Activated CD8-positive, alpha-beta T cell treated with anti-CD3 and anti-CD28 coated beads, Interleukin-2, amount 10 ng/mL, durations not matched to agents 7 days and 5 days (primary cell): Measurements from ENCODE around the gene TOP1. TPM values are rescaled to one million over a fixed set of nuclear protein-coding genes. Genes with fewer than 3 reads are reported as not detected.
A peak's percentile ranks its signal among the peaks of the same experiment; 100 is the strongest.

Source experiments
- ATAC-seq: fragments of 150-1000 bp; cut with Tn5 transposase; one replicate; pipeline ENCODE4 v1.10.0; 2021; ENCODE audit warnings: moderate library complexity
- CTCF ChIA-PET: fragments of 350-600 bp; sonication (Branson Sonifier 250); formaldehyde crosslinking; loops from one replicate; lab custom pipeline; 2021; ENCODE audit warnings: antibody characterized with exemption; lab: Charles Lee
- POLR2A ChIA-PET: fragments of 350-600 bp; sonication (Branson Sonifier 250); formaldehyde crosslinking; loops from one replicate; lab custom pipeline; 2021; ENCODE audit warnings: antibody characterized with exemption; lab: Charles Lee
- DNase-seq: peaks from one replicate; pipeline ENCODE4 v3.0.0-alpha.2; 2020
- H3K27ac Mint-ChIP-seq: one replicate; pipeline ENCODE4 v1.8.0; 2021; ENCODE audit warnings: mild to moderate bottlenecking, mixed read lengths
- H3K27me3 Mint-ChIP-seq: one replicate; pipeline ENCODE4 v1.8.0; 2021; ENCODE audit warnings: low read depth, mixed read lengths
- H3K36me3 Mint-ChIP-seq: one replicate; pipeline ENCODE4 v1.8.0; 2021; ENCODE audit warnings: low read depth, mixed read lengths
- H3K4me1 Mint-ChIP-seq: one replicate; pipeline ENCODE4 v1.8.0; 2021; ENCODE audit warnings: low read depth, mixed read lengths
- H3K4me3 Mint-ChIP-seq: one replicate; pipeline ENCODE4 v1.8.0; 2021; ENCODE audit warnings: mild to moderate bottlenecking, mixed read lengths
- H3K9me3 Mint-ChIP-seq: one replicate; pipeline ENCODE4 v1.8.0; 2022; ENCODE audit warnings: mixed read lengths; ENCODE audit not compliant: insufficient read depth
- total RNA-seq, 2 experiments: library from RNA; stranded (reverse); gene quantifications; one replicate each; pipeline ENCODE4 v1.2.3, GENCODE V29; 2021

TOP1 gene
- total RNA-seq, 2 experiments from 2014 or later = 89.1 to 91.5 TPM

DNA sequence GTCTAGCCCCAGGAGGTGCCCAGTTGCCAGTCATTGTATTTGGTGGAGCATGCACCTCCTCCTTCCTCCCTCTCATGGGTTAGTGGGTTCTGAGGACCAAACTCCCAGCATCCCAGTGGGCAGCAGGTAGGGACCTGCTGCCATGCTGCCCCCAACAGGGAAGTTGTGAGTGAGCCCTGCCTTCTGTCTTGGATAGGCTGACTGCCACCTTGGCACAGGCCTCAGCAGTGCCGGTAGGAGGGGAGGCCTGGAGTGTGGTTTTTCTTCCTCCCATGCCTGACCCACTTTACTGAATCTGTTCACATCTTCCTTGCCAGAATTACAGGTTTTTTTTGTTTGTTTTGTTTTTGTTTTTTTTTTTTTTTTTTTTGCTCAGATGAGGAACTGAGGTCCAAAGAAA is 133.3 kb downstream of the TOP1 start:
- DNase-seq (no peak), ATAC-seq (no peak)
- Mint-ChIP-seq H3K4me3 (no peak overlapping the region), H3K9me3 (no peaks in the 10 kb centered on the region), H3K4me1 (peaks cover 92% of the 10 kb centered on the region), H3K27ac (peak overlapping the region; percentile 71), H3K27me3 (no peaks in the 10 kb centered on the region), H3K36me3 (peaks cover 92% of the 10 kb centered on the region)
- ChIA-PET CTCF (interaction anchor here (3.2 to 13.3 kb wide), 2 partner anchors 22 to 27 kb away, joined by 17 to 347 read pairs; partner anchors contain the start of gene PLCG1), POLR2A (interaction anchor here (1.1 to 12.6 kb wide), 2 partner anchors 21 to 24 kb away, joined by 3 to 343 read pairs; partner anchors contain the start of gene PLCG1)

DNA sequence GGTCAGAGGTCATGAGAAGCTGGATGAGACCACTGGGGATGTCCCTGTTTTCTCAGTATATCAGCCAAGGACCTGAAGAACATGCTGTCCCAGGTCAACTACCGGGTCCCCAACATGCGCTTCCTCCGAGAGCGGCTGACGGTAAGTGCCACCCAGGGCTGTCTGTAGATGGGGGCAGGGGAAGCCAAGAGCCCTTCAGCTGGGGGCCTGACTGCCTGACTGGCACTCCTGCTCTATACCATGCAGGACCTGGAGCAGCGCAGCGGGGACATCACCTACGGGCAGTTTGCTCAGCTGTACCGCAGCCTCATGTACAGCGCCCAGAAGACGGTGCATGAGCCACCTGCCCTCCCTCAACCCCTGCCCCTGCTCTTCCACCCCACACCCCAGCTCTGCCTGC is 133.8 kb downstream of the TOP1 start:
- ChIA-PET CTCF (interaction anchor here (1.2 to 3.2 kb wide), 3 partner anchors 11 to 175 kb away, joined by 3 to 19 read pairs (median 17); no protein-coding TSS in a partner anchor), POLR2A (interaction anchor here (0.5 to 1.1 kb wide), 2 partner anchors 24 to 62 kb away, joined by 3 read pairs; no protein-coding TSS in a partner anchor)
- H3K4me1 Mint-ChIP-seq = peaks cover 92% of the 10 kb centered on the region
- H3K36me3 Mint-ChIP-seq = peaks cover 96% of the 10 kb centered on the region
- DNase-seq = no peak
- no peaks in the 10 kb centered on the region for H3K27me3 Mint-ChIP-seq
- no peak for ATAC-seq
- H3K9me3 Mint-ChIP-seq = no peaks in the 10 kb centered on the region
- no peak overlapping the region for H3K27ac Mint-ChIP-seq
- no peak overlapping the region for H3K4me3 Mint-ChIP-seq

DNA sequence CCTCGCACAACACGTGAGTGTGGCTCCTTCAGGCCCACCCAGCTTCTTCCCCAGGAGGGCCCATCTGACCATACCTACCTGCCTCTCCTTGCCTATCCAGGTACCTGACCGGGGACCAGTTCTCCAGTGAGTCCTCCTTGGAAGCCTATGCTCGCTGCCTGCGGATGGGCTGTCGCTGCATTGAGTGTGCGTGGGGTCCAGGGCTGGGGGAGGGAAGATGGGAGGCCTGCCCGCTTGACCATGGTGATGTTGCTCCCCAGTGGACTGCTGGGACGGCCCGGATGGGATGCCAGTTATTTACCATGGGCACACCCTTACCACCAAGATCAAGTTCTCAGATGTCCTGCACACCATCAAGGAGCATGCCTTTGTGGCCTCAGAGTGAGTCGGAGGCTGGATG is 135.2 kb downstream of the TOP1 start:
- DNase-seq (no peak), ATAC-seq (no peak)
- peaks cover 90% of the 10 kb centered on the region for H3K4me1 Mint-ChIP-seq
- no peaks in the 10 kb centered on the region for H3K27me3 Mint-ChIP-seq
- peak overlapping the region; percentile 5 for H3K27ac Mint-ChIP-seq
- ChIA-PET POLR2A (interaction anchor here (0.8 kb wide), 1 partner anchor 20 kb away, joined by 4 read pairs; no protein-coding TSS in a partner anchor), CTCF (interaction anchor here (0.7 to 3.2 kb wide), 3 partner anchors 9 to 69 kb away, joined by 3 to 19 read pairs (median 17); no protein-coding TSS in a partner anchor)
- peaks cover 92% of the 10 kb centered on the region for H3K36me3 Mint-ChIP-seq
- no peaks in the 10 kb centered on the region for H3K9me3 Mint-ChIP-seq
- no peak overlapping the region for H3K4me3 Mint-ChIP-seq

DNA sequence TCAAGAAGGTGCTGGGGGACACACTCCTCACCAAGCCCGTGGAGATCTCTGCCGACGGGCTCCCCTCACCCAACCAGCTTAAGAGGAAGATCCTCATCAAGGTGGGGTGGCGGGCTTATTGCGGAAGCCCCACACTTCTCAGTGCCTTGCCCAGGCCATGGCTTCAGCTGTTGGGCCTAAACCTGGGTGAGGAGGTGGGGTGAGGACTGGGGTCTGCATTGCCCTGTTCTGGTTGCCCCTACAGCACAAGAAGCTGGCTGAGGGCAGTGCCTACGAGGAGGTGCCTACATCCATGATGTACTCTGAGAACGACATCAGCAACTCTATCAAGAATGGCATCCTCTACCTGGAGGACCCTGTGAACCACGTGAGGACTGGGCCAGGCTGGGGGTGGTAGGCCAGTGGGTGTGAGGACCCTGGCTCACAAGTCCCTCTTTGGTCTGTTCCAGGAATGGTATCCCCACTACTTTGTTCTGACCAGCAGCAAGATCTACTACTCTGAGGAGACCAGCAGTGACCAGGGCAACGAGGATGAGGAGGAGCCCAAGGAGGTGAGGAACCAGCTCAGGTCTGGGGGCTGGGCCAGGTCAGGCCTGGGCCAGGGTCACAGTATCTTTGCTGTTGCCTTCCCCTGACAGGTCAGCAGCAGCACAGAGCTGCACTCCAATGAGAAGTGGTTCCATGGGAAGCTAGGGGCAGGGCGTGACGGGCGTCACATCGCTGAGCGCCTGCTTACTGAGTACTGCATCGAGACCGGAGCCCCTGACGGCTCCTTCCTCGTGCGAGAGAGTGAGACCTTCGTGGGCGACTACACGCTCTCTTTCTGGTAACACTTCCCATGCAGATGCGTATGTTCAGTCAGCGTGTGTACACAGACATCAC is 136.6 kb downstream of the TOP1 start:
- ChIA-PET CTCF (interaction anchor here (1.0 to 3.2 kb wide), 3 partner anchors 8 to 30 kb away, joined by 3 to 19 read pairs (median 17); no protein-coding TSS in a partner anchor), POLR2A (no interaction called here)
- DNase-seq (no peak), ATAC-seq (no peak)
- H3K36me3 Mint-ChIP-seq = peaks cover 92% of the 10 kb centered on the region
- H3K27me3 Mint-ChIP-seq = no peaks in the 10 kb centered on the region
- no peaks in the 10 kb centered on the region for H3K9me3 Mint-ChIP-seq
- H3K4me1 Mint-ChIP-seq = peaks cover 76% of the 10 kb centered on the region
- H3K27ac Mint-ChIP-seq = peak overlapping the region; percentile 47
- no peak overlapping the region for H3K4me3 Mint-ChIP-seq

DNA sequence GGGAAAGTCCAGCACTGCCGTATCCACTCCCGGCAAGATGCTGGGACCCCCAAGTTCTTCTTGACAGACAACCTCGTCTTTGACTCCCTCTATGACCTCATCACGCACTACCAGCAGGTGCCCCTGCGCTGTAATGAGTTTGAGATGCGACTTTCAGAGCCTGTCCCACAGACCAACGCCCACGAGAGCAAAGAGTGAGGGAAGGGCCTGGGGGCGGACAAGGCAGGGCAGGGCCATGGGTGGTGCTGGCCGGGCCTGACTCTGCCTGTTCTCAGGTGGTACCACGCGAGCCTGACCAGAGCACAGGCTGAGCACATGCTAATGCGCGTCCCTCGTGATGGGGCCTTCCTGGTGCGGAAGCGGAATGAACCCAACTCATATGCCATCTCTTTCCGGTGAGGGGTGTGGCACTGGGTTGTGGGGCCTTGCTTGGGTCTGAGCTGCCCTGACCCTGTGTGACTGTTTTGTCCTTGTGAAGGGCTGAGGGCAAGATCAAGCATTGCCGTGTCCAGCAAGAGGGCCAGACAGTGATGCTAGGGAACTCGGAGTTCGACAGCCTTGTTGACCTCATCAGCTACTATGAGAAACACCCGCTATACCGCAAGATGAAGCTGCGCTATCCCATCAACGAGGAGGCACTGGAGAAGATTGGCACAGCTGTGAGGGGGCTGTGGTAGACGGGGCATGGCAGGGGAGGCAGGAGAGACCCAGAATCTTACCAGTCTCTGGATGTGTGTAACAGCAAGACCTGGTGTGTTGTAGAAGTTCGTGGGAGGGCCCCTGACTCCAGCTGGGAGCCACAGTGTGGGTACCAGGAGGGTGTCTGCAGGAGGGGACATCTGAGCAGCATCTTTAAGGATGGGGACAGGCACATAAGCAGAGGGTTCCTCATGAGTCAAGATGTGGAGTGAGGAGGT is 137.8 kb downstream of the TOP1 start:
- ChIA-PET CTCF (interaction anchor here (1.1 to 7.6 kb wide), 3 partner anchors 9 to 173 kb away, joined by 3 to 92 read pairs (median 78); partner anchors contain the start of gene PLCG1), POLR2A (interaction anchor here (0.6 to 1.5 kb wide), 3 partner anchors 8 to 151 kb away, joined by 3 to 7 read pairs (median 3); no protein-coding TSS in a partner anchor)
- H3K27me3 Mint-ChIP-seq = no peaks in the 10 kb centered on the region
- ATAC-seq (no peak), DNase-seq (no peak)
- H3K27ac Mint-ChIP-seq = peak overlapping the region; percentile 48
- H3K4me3 Mint-ChIP-seq = no peak overlapping the region
- H3K9me3 Mint-ChIP-seq = no peaks in the 10 kb centered on the region
- H3K4me1 Mint-ChIP-seq = peaks cover 70% of the 10 kb centered on the region
- peaks cover 91% of the 10 kb centered on the region for H3K36me3 Mint-ChIP-seq

DNA sequence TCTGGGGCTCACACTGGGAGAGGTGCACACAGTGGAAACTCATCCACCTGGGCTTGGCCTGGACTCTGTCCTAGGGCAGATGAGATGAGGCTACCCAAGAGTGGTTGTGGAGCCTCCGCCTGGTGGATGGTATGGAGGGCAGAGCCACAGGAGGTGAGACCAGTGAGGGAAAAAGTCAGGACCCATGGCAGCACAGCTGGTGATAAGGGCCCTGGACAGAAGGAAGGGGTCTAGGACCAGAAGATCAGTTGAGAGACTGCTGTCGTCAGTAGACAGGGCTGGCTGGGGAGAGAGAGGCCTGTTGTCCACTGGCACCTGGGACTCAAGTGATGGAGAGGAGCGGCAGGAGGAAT is 138.5 kb downstream of the TOP1 start:
- no peak for ATAC-seq
- Mint-ChIP-seq H3K9me3 (no peaks in the 10 kb centered on the region), H3K27ac (peak overlapping the region; percentile 48), H3K36me3 (peaks cover 92% of the 10 kb centered on the region), H3K4me3 (no peak overlapping the region), H3K4me1 (peaks cover 70% of the 10 kb centered on the region), H3K27me3 (no peaks in the 10 kb centered on the region)
- CTCF ChIA-PET = interaction anchor here (1.1 to 7.6 kb wide), 3 partner anchors 9 to 172 kb away, joined by 3 to 92 read pairs (median 78); partner anchors contain the start of gene PLCG1
- POLR2A ChIA-PET = interaction anchor here (1.1 to 1.5 kb wide), 2 partner anchors 8 to 9 kb away, joined by 3 to 7 read pairs; no protein-coding TSS in a partner anchor
- DNase-seq = no peak

DNA sequence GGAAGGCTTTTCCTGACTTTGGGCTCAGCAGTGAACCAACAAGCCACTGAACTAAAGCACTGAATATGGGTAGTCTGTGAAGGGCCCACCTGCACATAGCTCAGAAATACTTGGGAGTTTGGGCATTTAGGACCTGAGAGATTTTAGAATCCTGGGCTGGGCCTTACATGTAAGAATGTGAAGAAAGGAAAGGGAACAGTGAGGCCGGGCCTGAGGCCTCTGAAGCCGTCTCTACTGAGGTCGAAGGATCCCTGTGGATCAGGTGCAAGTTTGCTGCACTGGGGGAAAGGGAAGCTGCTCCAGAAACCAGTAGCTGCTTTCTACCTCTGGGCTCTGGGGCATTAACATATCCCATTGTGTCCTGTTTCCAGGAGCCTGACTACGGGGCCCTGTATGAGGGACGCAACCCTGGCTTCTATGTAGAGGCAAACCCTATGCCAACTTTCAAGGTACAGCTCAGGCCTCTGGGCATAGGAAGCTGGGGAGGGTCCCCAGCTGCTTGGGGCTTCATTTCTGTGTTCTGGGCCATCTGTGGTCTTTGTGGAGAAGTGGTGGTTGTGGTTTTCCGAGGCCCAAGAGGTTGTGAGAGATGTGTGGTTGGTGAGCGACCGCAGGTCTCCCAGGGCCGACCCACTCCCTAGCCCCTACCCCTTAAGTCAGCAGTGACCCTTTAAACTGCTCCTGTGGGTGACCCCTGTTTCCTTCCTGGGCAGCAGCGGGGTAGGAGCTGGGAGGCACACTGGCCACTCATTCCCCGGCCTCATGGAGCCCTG is 139.0 kb downstream of the TOP1 start:
- H3K9me3 Mint-ChIP-seq = no peaks in the 10 kb centered on the region
- ChIA-PET CTCF (interaction anchor here (0.8 to 7.6 kb wide), 4 partner anchors 10 to 172 kb away, joined by 3 to 92 read pairs (median 41); partner anchors contain the start of genes LPIN3 and PLCG1), POLR2A (interaction anchor here (1.5 kb wide), 1 partner anchor 10 kb away, joined by 7 read pairs; no protein-coding TSS in a partner anchor)
- H3K27me3 Mint-ChIP-seq = no peaks in the 10 kb centered on the region
- peak overlapping the region; percentile 62 for H3K27ac Mint-ChIP-seq
- H3K4me1 Mint-ChIP-seq = peaks cover 68% of the 10 kb centered on the region
- no peak overlapping the region for H3K4me3 Mint-ChIP-seq
- ATAC-seq (no peak), DNase-seq (no peak)
- peaks cover 89% of the 10 kb centered on the region for H3K36me3 Mint-ChIP-seq

DNA sequence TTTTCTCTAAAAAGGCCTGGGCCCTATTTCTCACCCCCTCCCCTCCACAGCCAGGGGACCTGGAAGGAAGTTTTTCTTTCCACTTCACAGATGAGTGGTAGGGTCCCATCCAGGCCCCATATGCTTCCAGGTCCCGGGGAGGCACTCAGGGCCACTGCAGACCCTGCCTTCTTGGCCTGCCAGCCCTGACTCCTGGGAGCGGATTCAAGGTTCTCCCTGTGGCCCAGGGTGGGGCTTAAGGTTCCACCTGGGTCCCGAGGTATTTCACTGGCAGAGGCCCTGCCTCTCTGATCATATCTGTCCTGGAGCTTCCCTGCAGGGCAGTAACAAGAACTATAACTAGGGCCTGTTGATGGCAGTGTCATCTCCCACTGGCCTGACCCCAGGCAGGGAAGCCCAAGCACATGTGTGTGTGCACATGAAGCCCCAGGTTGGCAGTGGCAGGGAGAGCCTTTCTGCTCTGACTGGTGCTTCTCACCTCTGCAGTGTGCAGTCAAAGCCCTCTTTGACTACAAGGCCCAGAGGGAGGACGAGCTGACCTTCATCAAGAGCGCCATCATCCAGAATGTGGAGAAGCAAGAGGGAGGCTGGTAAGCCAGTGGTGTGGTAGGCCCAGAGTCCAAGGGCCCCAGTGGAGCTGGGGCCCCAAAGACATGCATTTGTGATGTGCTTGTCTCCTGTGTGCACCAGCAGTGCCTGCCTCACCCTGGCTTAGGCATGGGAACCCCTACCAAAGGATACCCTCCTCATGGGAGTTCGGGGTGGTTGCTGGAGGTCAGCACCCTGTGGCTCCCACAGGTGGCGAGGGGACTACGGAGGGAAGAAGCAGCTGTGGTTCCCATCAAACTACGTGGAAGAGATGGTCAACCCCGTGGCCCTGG is 139.9 kb downstream of the TOP1 start:
- POLR2A ChIA-PET = interaction anchor here (0.6 to 1.5 kb wide), 3 partner anchors 11 to 177 kb away, joined by 3 to 7 read pairs (median 3); no protein-coding TSS in a partner anchor

DNA sequence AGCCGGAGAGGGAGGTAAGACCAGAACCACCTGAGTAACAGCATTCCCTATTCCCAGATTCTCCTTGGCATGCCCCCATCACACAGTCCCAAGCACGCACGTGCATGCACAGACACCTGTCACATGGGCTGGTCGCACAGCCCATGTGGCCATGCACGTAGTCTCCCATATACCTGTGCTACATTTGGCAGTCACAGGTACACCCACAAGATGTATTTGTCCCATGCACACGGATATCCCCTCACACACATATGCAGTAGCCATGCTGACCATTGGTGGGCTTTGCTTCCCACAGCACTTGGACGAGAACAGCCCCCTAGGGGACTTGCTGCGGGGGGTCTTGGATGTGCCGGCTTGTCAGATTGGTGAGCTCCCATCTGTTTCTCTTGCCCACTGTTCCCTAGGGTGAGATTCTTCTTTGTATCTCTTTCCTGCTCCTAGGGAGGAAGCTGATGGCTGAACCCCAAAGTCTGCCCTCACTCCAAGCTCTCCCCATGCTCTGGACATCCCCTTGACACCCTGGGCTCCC is 140.6 kb downstream of the TOP1 start:
- ATAC-seq (no peak), DNase-seq (no peak)
- Mint-ChIP-seq H3K4me3 (no peak overlapping the region), H3K27ac (peak overlapping the region; percentile 64), H3K4me1 (peaks cover 69% of the 10 kb centered on the region), H3K36me3 (peaks cover 90% of the 10 kb centered on the region), H3K27me3 (no peaks in the 10 kb centered on the region), H3K9me3 (no peaks in the 10 kb centered on the region)
- CTCF ChIA-PET = interaction anchor here (1.0 to 7.6 kb wide), 3 partner anchors 12 to 178 kb away, joined by 3 to 92 read pairs (median 78); partner anchors contain the start of gene PLCG1
- POLR2A ChIA-PET = interaction anchor here (1.0 to 2.1 kb wide), 2 partner anchors 12 to 27 kb away, joined by 3 to 11 read pairs; no protein-coding TSS in a partner anchor

More for the DNA sequence above, 139.9 kb downstream of the TOP1 start:
- DNase-seq (no peak), ATAC-seq (no peak)
- Mint-ChIP-seq H3K4me3 (no peak overlapping the region), H3K27ac (peak overlapping the region; percentile 32), H3K9me3 (no peaks in the 10 kb centered on the region), H3K4me1 (peaks cover 72% of the 10 kb centered on the region), H3K36me3 (peaks cover 90% of the 10 kb centered on the region), H3K27me3 (no peaks in the 10 kb centered on the region)
- CTCF ChIA-PET = interaction anchor here (0.8 to 7.6 kb wide), 3 partner anchors 11 to 172 kb away, joined by 4 to 92 read pairs (median 78); partner anchors contain the start of genes LPIN3 and PLCG1
